ENCODE results near the gene PBX2.

The PBX2 gene

DNA sequence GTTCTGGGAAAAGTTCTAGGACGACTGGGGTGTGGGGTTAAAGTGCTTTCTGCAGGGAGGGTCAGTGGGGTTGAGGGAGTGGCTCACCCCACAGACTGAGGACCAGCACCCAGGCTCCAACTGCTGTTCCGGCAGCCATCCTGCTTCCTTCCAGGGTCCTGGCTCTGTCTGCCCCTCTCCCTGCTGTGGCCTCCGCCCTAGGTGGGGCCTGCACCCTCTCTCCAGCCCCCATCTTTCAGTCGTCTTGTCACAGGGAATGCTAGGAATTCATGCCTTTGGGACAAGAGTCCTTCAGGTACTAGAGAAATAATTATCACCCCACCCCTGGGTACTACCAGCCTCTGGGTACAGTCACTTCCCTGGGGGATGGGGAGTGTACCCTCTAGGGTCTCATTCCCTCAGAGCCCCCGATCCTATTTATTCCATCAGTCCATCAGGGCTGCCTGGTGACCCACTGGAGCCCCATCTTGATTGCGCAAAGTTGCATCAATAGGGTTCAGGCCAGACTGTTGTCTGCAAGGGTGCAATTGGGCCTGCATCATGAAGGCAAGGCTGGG is 5.8 kb downstream of the PBX2 start, which contains the start of gene AGER:
TSS of gene AGER (minus strand) at position 170 of the 557 bp plus-strand sequence. CDS start at position 139, 31 bp downstream.
- WGBS, 2 experiments (ENCODE audit: insufficient coverage in 2 of 2): 86 to 87% methylated on average over 5 of the region's 6 CpGs
- H3K36me3 ChIP-seq (ENCODE audit: control insufficient read depth, insufficient read depth, low read length): peaks cover 82% of the 10 kb centered on the region
- H3K27ac ChIP-seq (ENCODE audit: low read depth, low read length, severe bottlenecking): peak within 1 kb of the TSS; percentile 29
- peaks cover 27% of the 10 kb centered on the region for H3K4me1 ChIP-seq (ENCODE audit: control insufficient read depth, insufficient read depth, low read length, poor library complexity, severe bottlenecking)
- H3K9me3 ChIP-seq (ENCODE audit: control insufficient read depth, low read length): no peaks in the 10 kb centered on the region
- no peak within 1 kb of the TSS for H3K4me3 ChIP-seq (ENCODE audit: extremely low read depth, insufficient read depth, low read length, poor library complexity, severe bottlenecking)

DNA sequence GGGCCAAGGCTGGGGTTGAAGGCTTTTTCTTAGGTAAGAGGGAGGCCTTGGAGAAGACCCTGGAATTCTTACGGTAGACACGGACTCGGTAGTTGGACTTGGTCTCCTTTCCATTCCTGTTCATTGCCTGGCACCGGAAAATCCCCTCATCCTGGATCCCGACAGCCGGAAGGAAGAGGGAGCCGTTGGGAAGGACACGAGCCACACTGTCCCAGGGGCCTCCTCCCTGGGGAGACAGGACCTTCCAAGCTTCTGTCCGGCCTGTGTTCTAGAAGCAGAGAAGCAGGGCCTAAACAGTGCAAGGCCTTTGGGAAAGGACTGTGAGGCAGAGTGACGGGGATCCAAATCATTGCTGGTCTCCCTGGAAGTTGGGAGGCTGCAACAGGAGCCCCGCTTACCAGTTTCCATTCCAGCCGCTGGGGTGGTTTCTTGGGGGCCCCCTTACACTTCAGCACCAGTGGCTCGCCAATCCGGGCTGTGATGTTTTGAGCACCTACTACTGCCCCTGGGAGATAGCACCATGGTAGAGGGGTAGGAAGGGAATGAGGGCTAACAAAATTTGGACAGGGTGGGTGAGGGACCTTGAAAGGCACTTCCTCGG is 6.4 kb downstream of the PBX2 start:
- Histone ChIP-seq H3K9me3 (ENCODE audit: control insufficient read depth, low read length) (no peaks in the 10 kb centered on the region), H3K27ac (ENCODE audit: low read depth, low read length, severe bottlenecking) (peak overlapping the region; percentile 29), H3K4me3 (ENCODE audit: extremely low read depth, insufficient read depth, low read length, poor library complexity, severe bottlenecking) (no peak overlapping the region), H3K36me3 (ENCODE audit: control insufficient read depth, insufficient read depth, low read length) (peaks cover 76% of the 10 kb centered on the region), H3K4me1 (ENCODE audit: control insufficient read depth, insufficient read depth, low read length, poor library complexity, severe bottlenecking) (peaks cover 31% of the 10 kb centered on the region)
- WGBS, 2 experiments (ENCODE audit: insufficient coverage in 2 of 2): 89 to 96% methylated on average over 14 to 15 of the region's 15 CpGs

DNA sequence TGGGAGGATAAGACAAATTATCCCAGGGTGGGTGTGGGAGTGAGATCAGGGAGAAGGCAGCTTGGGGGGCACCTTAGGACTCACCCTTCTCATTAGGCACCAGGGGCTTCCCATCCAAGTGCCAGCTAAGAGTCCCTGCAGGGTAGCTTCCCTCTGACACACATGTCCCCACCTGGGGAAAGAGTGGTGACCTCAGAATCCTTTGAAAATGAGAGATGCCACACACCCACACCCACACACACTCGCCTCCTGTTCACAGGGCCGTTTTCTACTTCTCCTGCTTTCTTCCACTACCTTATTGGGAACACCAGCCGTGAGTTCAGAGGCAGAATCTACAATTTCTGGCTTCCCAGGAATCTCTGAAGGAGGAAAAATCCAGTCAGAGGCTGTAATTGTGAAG is 7.0 kb downstream of the PBX2 start:
- Histone ChIP-seq H3K36me3 (ENCODE audit: control insufficient read depth, insufficient read depth, low read length) (peaks cover 71% of the 10 kb centered on the region), H3K9me3 (ENCODE audit: control insufficient read depth, low read length) (no peaks in the 10 kb centered on the region), H3K4me3 (ENCODE audit: extremely low read depth, insufficient read depth, low read length, poor library complexity, severe bottlenecking) (no peak overlapping the region), H3K27ac (ENCODE audit: low read depth, low read length, severe bottlenecking) (peak overlapping the region; percentile 29), H3K4me1 (ENCODE audit: control insufficient read depth, insufficient read depth, low read length, poor library complexity, severe bottlenecking) (peaks cover 27% of the 10 kb centered on the region)
- 80 to 100% methylated on average over 1 of the region's 3 CpGs for WGBS, 2 experiments (ENCODE audit: insufficient coverage in 2 of 2)

DNA sequence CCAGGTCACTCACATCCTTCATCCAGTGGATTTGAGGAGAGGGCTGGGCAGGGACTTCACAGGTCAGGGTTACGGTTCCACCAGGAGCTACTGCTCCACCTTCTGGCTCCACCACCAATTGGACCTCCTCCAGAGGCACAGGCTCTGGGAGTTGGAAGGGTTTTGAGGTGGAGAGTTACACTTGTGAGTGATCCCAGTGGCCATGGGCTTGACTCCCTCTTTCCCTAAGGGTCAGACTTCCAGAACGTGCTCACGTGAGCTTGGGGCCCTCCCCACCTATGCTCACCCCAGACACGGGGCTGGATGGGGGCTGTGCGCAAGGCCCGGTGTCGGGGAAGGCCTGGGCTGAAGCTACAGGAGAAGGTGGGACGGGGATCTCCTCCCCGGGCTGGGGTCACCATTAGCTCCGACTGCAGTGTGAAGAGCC is 7.4 kb downstream of the PBX2 start:
- Histone ChIP-seq H3K36me3 (ENCODE audit: control insufficient read depth, insufficient read depth, low read length) (peaks cover 66% of the 10 kb centered on the region), H3K4me3 (ENCODE audit: extremely low read depth, insufficient read depth, low read length, poor library complexity, severe bottlenecking) (no peak overlapping the region), H3K4me1 (ENCODE audit: control insufficient read depth, insufficient read depth, low read length, poor library complexity, severe bottlenecking) (peaks cover 24% of the 10 kb centered on the region), H3K27ac (ENCODE audit: low read depth, low read length, severe bottlenecking) (no peak overlapping the region), H3K9me3 (ENCODE audit: control insufficient read depth, low read length) (no peaks in the 10 kb centered on the region)
- WGBS, 2 experiments (ENCODE audit: insufficient coverage in 2 of 2): 96 to 98% methylated on average over 7 to 8 of the region's 10 CpGs

DNA sequence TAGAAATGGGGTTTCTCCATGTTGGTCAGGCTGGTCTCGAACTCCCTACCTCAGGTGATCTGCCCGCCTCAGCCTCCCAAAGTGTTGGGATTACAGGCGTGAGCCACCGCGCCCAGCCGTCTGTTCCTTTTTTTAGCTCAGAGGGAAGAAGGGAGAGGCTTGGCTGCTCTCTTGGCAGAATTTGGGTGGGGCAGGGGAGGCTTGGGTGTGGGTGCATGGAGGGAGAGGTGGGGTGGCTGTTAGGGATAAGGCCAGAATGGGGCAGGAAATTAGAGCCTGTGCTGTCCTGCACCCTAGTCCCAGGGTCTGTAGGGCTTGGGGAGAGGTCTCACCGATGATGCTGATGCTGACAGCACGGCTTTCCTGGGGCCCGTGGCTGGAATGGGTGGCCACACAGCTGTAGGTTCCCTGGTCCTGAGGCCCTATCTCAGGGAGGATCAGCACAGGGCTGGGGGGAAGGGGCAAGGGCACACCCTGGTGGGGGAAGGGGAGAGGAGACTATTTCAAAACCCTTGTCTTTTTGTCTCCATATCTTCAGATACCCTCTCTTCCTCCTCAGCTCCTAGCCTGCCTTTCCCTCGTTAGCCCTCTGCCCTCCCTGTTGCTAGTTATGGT is 8.0 kb downstream of the PBX2 start:
- WGBS, 2 experiments (ENCODE audit: insufficient coverage in 2 of 2): 90 to 95% methylated on average over 8 to 10 of the region's 10 CpGs
- no peaks in the 10 kb centered on the region for H3K9me3 ChIP-seq (ENCODE audit: control insufficient read depth, low read length)
- peaks cover 20% of the 10 kb centered on the region for H3K4me1 ChIP-seq (ENCODE audit: control insufficient read depth, insufficient read depth, low read length, poor library complexity, severe bottlenecking)
- H3K4me3 ChIP-seq (ENCODE audit: extremely low read depth, insufficient read depth, low read length, poor library complexity, severe bottlenecking): no peak overlapping the region
- peaks cover 61% of the 10 kb centered on the region for H3K36me3 ChIP-seq (ENCODE audit: control insufficient read depth, insufficient read depth, low read length)
- no peak overlapping the region for H3K27ac ChIP-seq (ENCODE audit: low read depth, low read length, severe bottlenecking)

DNA sequence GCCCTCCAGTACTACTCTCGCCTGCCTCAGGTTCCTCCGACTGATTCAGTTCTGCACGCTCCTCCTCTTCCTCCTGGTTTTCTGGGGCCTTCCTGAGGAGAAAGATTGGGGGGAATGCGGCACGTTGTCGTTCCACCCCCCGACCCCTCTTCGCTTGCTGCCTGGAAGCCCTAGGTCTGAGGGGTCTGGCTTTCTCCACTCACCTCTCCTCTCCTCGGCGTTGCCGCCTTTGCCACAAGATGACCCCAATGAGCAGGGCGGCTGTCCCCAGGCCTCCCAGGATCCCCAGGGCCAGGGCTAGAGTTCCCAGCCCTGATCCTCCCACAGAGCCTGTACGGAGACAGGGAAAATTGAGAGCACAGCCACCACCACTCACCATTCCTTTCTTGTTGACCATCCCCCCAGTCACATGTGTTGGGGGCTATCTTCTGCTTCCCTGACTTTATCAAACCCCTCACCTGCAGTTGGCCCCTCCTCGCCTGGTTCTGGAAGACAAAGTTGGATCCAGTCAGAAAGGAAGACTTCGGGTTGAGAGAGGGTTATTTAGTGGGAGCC is 8.8 kb downstream of the PBX2 start:
- Histone ChIP-seq H3K36me3 (ENCODE audit: control insufficient read depth, insufficient read depth, low read length) (peaks cover 53% of the 10 kb centered on the region), H3K4me3 (ENCODE audit: extremely low read depth, insufficient read depth, low read length, poor library complexity, severe bottlenecking) (no peak overlapping the region), H3K9me3 (ENCODE audit: control insufficient read depth, low read length) (no peaks in the 10 kb centered on the region), H3K4me1 (ENCODE audit: control insufficient read depth, insufficient read depth, low read length, poor library complexity, severe bottlenecking) (peaks cover 19% of the 10 kb centered on the region), H3K27ac (ENCODE audit: low read depth, low read length, severe bottlenecking) (peak overlapping the region; percentile 16)
- WGBS, 2 experiments (ENCODE audit: insufficient coverage in 2 of 2): 90 to 98% methylated on average over 8 to 11 of the region's 15 CpGs

DNA sequence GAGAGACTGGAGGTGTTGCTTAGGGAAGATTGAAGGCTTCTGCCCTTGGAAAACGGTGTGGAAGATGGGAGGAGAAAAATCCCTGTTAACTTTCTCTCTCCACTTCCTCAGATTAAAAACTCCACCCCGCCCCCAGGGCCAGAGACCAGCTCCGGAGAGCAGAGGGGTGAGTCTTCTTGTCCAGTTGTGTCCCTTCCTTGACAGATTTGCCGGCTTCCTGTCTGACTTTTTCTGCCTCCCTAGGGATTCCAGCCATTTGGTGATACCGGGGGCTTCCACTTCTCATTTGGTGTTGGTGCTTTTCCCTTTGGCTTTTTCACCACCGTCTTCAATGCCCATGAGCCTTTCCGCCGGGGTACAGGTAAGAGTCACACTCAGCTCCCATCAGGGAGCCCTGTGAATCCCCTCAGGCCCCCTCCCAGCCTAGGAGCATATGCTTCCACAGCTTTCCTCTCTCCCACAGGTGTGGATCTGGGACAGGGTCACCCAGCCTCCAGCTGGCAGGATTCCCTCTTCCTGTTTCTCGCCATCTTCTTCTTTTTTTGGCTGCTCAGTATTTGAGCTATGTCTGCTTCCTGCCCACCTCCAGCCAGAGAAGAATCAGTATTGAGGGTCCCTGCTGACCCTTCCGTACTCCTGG is 10.1 kb downstream of the PBX2 start:
- Histone ChIP-seq H3K27ac (ENCODE audit: low read depth, low read length, severe bottlenecking) (no peak overlapping the region), H3K36me3 (ENCODE audit: control insufficient read depth, insufficient read depth, low read length) (peaks cover 48% of the 10 kb centered on the region), H3K9me3 (ENCODE audit: control insufficient read depth, low read length) (no peaks in the 10 kb centered on the region), H3K4me3 (ENCODE audit: extremely low read depth, insufficient read depth, low read length, poor library complexity, severe bottlenecking) (no peak overlapping the region), H3K4me1 (ENCODE audit: control insufficient read depth, insufficient read depth, low read length, poor library complexity, severe bottlenecking) (peaks cover 15% of the 10 kb centered on the region)
- WGBS, 2 experiments (ENCODE audit: insufficient coverage in 2 of 2): 93 to 95% methylated on average over 4 to 7 of the region's 10 CpGs

DNA sequence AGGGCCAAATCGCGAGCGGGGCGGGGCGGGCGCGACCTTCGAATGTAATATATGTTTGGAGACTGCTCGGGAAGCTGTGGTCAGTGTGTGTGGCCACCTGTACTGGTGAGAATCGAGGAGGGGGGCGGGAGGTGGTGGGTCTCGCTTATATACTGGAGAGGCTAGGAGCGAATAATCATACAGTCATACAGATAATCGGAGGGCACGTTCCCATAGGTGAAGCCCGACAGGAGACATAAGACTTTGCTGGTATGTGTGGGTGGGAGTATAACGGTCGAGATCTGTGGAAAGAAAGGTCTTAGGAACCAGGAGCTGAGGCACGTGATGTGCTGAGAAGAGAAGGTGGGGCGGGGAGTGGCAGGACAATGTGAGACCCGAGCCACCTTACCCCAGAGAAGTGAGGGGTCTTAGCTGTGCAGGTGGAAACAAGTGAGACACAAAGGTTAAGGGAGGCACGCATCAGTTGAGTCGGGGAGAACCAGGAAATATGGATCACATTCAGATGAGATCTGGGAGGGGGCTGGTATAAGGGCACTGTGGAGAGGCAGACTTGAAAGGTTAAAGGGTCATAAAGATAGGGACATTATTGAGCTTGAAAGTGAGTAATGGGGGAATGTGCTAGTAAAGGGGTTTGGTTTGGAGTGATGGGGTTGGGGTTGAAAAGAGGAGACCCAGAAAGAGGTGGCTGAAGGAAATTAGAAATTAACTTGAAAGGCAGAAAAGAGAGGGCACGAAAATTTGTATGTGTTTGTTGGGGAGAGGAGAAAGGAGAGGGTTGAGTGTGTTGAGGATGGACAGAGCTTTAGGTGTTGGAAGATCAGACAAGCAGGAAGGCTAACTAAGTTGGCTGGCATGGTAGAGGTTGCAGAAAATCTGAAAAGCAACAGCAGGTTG is 11.2 kb downstream of the PBX2 start:
- H3K4me3 ChIP-seq (ENCODE audit: extremely low read depth, insufficient read depth, low read length, poor library complexity, severe bottlenecking): peak overlapping the region; percentile 99
- peaks cover 48% of the 10 kb centered on the region for H3K36me3 ChIP-seq (ENCODE audit: control insufficient read depth, insufficient read depth, low read length)
- peaks cover 22% of the 10 kb centered on the region for H3K4me1 ChIP-seq (ENCODE audit: control insufficient read depth, insufficient read depth, low read length, poor library complexity, severe bottlenecking)
- 8 to 12% methylated on average over 11 of the region's 24 CpGs for WGBS, 2 experiments (ENCODE audit: insufficient coverage in 2 of 2)
- H3K27ac ChIP-seq (ENCODE audit: low read depth, low read length, severe bottlenecking): no peak overlapping the region
- H3K9me3 ChIP-seq (ENCODE audit: control insufficient read depth, low read length): no peaks in the 10 kb centered on the region

DNA sequence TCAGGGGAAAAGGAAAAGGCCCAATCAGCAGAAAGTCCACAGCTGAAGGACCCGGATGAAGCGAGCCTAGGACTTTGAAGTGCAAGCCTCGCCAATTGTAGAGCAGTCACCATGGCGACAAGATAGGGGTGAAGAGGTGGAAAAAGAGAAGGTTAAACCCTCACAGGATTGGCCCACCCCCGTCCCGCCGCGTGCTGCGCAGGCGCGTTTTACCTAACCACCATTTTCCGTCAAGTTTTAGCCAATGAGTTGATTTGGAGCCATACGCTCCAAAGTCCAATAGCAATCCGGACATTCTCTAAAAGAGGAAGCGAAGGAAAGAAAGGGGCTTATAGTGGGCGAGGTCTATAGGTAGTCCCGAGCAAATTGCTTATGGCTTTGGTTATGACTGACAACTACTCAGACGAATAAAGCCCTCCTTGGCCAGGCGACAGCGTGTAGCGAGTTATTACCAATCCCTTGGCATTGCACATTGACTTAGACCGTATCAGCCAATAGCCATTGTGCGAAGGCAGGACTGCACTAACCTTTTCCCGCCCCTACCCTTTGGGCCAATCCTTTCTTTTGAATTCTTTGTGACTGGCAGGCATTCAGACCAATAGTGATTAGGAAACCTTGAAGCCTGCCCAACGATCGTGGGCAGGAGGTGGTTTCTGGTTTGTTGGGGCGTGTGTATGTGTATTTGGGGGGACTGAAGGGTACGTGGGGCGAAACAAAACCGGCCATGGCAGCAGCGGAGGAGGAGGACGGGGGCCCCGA is 12.0 kb downstream of the PBX2 start, which contains the start of gene RNF5:
TSS of gene RNF5 (plus strand) at position 618 of the 759 bp plus-strand sequence. CDS start at position 725, 107 bp downstream.
- 0% methylated on average over 20 to 21 of the region's 33 CpGs for WGBS, 2 experiments (ENCODE audit: insufficient coverage in 2 of 2)
- Histone ChIP-seq H3K9me3 (ENCODE audit: control insufficient read depth, low read length) (no peaks in the 10 kb centered on the region), H3K36me3 (ENCODE audit: control insufficient read depth, insufficient read depth, low read length) (peaks cover 43% of the 10 kb centered on the region), H3K27ac (ENCODE audit: low read depth, low read length, severe bottlenecking) (peak within 1 kb of the TSS; percentile 98), H3K4me1 (ENCODE audit: control insufficient read depth, insufficient read depth, low read length, poor library complexity, severe bottlenecking) (peaks cover 22% of the 10 kb centered on the region), H3K4me3 (ENCODE audit: extremely low read depth, insufficient read depth, low read length, poor library complexity, severe bottlenecking) (peak within 1 kb of the TSS; percentile 99)
